HG02642 (cell line): Measurements from ENCODE around the gene NCCRP1.

Experiments used
- ATAC-seq: cut with Tn5 transposase; IDR thresholded peaks from one replicate; pipeline ENCODE4 v1.9.1; 2021; ENCODE audit warnings: mild to moderate bottlenecking; ENCODE audit not compliant: unreplicated experiment, poor library complexity

The NCCRP1 gene

GRCh38 chr19:39163621-39164020 is 33.1 kb upstream of the NCCRP1 start:
- no peak for ATAC-seq

GRCh38 chr19:39164289-39164688 is 32.5 kb upstream of the NCCRP1 start:
- ATAC-seq, result no peak

GRCh38 chr19:39165857-39166256 is 30.9 kb upstream of the NCCRP1 start:
- ATAC-seq, result no peak

GRCh38 chr19:39166571-39167391 is 30.0 kb upstream of the NCCRP1 start:
- ATAC-seq, result no peak

GRCh38 chr19:39167461-39168257 is 29.1 kb upstream of the NCCRP1 start:
- ATAC-seq, result no peak

GRCh38 chr19:39168258-39169142 is 28.3 kb upstream of the NCCRP1 start:
- no peak for ATAC-seq

- no peak for ATAC-seq
Observed at GRCh38 chr19:39169143-39169810, 27.5 kb upstream of the NCCRP1 start.

- no peak for ATAC-seq
Observed at GRCh38 chr19:39170386-39171231, 26.2 kb upstream of the NCCRP1 start.

- no peak for ATAC-seq
Observed at GRCh38 chr19:39171479-39172465, 25.0 kb upstream of the NCCRP1 start.

- ATAC-seq, result no peak
Observed at GRCh38 chr19:39172700-39173501, 23.9 kb upstream of the NCCRP1 start.

GRCh38 chr19:39173502-39173991 is 23.2 kb upstream of the NCCRP1 start:
- ATAC-seq, result no peak

- ATAC-seq, result no peak
Observed at GRCh38 chr19:39174142-39174541, 22.6 kb upstream of the NCCRP1 start.

GRCh38 chr19:39174558-39175544 is 21.9 kb upstream of the NCCRP1 start:
- ATAC-seq, result no peak

- no peak for ATAC-seq
Observed at GRCh38 chr19:39175564-39175963, 21.2 kb upstream of the NCCRP1 start.

- ATAC-seq, result no peak
Observed at GRCh38 chr19:39177110-39177699, 19.6 kb upstream of the NCCRP1 start.
